Stimulated activated CD4-positive, alpha-beta T cell treated with anti-CD3 and anti-CD28 coated beads, Interleukin-1b, Interleukin-23, amount 100 ng/mL, for 24 hours (primary cell): ENCODE data around the gene DDX28.

Experiments
- DNase-seq, 4 experiments: peaks; one replicate each; pipeline ENCODE4 v3.0.0-alpha.2; 2020; ENCODE audit warnings: low read depth in 4 of 4, low spot score in 1 of 4

The DDX28 gene

GRCh38 chr16:68022728-68023537 lies at the start of gene DDX28, which contains the start of gene DUS2:
TSS of gene DDX28 (minus strand) at chr16:68023232. CDS start at chr16:68023202, 30 bp downstream.
TSS of gene DUS2 (plus strand) at chr16:68023284. CDS start at chr16:68038024, 14,740 bp downstream.
- DNase-seq, result peak; percentile 75 to 95 (median 90)

DNA sequence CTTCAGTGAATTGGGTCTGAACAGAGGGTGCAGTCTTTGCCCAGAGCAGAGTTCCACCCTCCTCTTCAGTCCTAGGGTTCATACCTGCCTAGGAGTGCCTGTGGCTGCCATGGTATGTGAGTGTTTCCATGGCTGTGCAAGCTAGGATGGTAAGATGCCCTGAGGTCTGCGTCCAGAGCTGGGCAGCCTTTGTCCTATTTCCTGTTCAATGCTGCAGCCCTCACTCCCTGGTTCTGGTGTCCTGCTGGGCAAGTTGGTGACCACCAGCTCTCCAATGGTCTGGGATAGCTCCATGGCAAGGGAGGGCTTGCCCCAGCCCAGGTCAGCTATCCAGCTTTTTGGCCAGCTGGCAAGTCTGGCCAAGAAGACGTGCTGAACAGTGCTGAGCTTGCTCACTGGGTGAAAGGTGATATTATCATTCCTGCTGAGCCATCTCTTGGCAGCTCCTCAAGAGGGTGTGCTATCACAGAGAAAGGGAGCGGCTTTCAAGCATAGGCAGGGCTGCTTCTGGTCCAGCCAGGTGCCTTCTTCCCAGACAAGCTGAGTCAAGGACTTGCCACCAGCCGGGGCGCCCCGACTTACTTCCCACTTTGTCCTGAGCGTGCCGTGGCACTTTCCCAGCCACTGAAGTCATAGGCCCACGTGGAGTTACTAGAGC lies 49.1 kb upstream of the DDX28 start:
- DNase-seq, result no peak

GRCh38 chr16:68071518-68071901 lies 48.5 kb upstream of the DDX28 start:
- DNase-seq, result no peak

DNA sequence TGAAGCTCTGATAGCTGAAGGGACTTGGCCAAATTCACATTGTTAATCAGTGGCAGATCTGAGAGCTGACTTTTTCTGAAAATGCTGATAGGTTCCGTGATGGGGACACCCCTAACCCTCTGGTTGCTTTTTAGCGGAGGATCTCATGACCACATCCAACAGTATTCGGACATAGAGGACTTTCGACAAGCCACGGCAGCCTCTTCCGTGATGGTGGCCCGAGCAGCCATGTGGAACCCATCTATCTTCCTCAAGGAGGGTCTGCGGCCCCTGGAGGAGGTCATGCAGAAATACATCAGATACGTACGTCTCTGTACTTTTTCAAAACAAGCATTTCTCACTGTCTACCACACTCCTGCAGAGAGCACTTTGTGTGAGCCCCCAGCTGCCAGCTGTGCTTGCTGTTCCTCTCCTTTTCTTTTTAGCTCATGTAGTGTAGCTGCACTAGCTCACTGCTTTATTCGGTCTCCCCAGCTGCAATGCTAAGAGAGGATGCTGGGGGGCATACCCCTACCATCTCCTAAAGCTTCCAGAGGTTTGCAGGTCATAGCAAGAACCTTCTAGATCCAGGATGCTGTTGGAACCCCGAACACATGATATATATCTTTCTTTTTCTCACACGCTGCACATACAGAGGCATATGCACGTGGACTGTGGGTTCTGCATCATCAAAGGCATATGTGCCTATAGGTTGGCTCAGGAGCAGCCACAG lies 47.9 kb upstream of the DDX28 start:
- no peak for DNase-seq

DNA sequence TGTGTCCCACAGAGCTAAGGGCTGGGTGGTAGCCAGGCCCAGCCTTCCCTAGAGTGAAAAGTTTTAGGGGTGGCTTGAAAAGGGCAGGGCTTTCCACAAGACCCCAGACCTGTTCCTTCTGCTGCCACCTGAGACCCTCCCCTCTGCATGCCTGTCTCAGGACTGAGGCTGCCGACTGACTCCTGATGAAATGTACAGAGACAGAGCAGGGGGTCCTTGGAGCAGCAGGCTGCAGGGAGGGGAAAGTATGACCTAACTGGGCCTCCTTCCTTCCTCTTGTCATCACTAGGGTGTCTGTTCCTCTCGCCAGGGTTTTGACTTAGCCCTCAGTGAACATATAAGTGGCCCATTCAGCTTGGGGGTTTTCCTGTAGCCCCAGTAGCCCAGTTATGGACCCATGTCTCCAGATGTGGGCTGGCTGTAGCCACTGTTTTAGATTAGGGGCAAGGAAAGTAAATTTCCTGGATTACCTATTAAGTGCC lies 47.3 kb upstream of the DDX28 start:
- no peak for DNase-seq

- no peak for DNase-seq
Measured at GRCh38 chr16:68069511-68070248, 46.6 kb upstream of the DDX28 start.

DNA sequence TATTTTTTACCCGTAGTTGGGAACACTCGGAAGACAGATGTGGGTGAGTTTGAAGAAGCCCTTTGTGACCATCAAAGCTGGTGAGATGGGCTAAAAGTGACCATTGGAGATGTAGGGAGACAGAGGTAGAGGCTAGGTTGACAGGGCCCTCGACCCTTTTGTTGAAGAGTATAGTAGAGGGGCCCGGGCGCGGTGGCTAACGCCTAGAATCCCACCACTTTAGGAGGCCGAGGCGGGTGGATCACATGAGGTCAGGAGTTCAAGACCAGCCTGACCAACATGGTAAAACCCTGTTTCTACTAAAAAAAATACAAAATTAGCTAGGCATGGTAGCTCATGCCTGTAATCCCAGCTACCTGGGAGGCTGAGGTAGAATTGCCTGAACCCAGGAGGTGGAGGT lies 45.9 kb upstream of the DDX28 start:
- no peak for DNase-seq

GRCh38 chr16:68066763-68067162 lies 43.7 kb upstream of the DDX28 start:
- DNase-seq, result no peak

- DNase-seq, result no peak
Measured at GRCh38 chr16:68065716-68066305, 42.8 kb upstream of the DDX28 start.

DNA sequence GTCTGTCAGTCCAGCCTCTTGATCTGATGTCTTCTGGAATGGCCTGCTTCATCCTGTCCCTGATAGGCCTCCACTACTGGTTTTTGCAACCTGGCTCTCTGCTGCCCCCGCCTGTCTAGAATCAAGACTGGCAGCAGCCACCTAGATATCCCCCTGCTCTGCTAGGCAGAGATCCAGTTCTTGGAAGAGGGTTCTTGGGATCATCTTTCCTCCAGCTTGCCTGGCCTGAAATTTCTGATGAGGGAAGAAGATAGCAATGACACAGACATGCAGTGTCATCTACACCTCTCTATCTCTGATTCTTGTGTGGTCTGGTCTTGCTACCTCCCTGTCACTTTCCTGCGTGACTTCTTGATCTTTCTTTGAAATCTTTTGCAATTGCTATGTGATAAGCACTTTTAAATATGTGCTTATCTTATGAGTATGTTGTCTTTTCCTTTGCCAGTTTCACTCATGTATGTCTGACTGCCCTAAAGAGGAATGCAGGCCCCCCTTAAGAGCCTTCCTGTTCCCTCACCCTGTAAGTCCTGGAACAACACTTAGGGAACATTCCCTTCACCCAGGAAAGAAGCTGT lies 41.8 kb upstream of the DDX28 start:
- DNase-seq, result peak in 2 of 4 experiments; percentile 45 to 61

DNA sequence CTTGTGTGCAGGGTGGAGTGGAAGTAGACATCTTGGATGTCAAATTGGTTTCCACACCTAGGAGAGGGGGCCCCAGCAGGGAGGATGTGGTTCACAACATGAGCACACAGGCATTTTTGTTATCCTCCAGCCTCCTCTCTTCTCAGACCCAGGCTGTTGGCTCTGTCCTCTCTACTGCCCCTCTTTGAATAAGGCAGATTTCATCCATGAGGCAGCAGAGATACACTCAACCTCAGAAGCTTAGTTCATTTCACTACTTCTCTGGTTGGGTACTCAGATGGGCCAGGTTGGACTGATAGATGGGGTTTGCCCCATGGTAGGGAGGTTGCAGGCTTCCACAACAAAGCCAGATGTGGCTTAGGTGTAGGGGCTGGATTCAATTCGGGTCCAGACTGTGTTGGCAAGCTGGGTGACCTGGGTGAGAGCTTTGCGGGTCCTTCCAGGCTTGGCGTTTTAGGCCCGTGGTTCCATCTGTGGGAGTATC lies 39.9 kb upstream of the DDX28 start:
- DNase-seq, result no peak

- no peak for DNase-seq
Measured at GRCh38 chr16:68061396-68061795, 38.4 kb upstream of the DDX28 start.

- no peak for DNase-seq
Measured at GRCh38 chr16:68059804-68060203, 36.8 kb upstream of the DDX28 start.

DNA sequence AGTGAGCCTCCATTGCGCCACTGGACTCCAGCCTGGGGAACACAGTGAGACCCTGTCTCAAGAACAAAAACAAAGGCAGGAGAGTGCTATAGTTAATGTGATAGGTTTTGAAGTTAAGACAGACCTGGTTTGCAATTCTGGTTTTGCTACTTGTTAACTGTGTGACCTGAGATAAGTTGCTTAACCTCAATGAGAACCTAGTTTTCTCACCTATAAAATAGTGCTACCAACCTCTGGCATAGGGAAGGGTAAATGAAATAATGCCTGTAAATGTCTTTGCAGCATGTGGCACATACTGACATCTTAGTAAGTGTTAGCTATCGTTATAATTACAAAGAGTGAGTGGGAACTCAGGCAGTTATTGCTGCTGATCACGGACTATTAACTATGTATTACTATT lies 32.4 kb upstream of the DDX28 start:
- DNase-seq, result no peak

- no peak for DNase-seq
Measured at GRCh38 chr16:68049449-68049848, 26.4 kb upstream of the DDX28 start.

DNA sequence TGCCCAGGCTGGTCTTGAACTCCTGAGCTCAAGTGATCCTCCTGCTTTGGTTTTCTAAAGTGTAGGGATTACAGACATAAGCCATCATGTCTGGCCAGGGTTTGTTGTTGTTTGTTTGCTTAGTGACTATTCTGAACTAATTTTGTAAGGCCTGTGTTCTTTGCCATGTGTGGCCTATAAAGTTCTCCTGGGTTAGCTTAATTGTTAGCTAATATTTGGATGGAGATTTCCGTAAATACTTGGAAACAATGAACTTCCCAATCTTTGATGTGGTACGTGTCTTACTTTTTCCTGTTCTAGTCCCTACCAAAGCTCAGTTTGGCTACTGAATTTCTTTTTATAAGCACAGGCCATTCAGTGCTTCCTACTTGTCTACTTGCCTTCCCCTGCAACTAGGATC lies 25.0 kb upstream of the DDX28 start:
- DNase-seq, result no peak

GRCh38 chr16:68046106-68046505 lies 23.1 kb upstream of the DDX28 start:
- no peak for DNase-seq

DNA sequence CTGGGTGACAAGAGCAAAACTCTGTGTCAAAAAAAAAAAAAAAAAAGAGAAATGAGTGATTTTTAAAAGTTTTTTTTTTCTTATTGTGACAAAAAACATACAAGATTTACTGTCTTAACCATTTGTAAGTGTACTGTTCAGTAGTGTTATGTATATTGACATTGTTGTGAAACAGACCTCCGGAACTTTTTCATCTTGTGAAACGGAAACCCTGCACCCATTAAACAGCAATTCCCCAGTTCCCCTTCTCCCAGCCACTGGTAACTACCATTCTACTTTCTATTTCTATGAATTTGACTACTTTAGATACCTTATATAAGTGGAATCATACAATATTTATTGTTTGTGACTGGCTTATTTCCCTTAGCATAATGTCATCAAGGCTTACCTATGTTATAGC lies 18.8 kb upstream of the DDX28 start:
- DNase-seq, result no peak

GRCh38 chr16:68040506-68041288 lies 17.7 kb upstream of the DDX28 start:
- peak; percentile 79 to 85 (median 82) for DNase-seq
